ENCODE data around the gene LOC128125822.
"Not testable (repeated sequence)": the region's sequence is repeated elsewhere in the genome, so short reads cannot be mapped to it uniquely, and the experiment has no call there.

Gene LOC128125822

DNA sequence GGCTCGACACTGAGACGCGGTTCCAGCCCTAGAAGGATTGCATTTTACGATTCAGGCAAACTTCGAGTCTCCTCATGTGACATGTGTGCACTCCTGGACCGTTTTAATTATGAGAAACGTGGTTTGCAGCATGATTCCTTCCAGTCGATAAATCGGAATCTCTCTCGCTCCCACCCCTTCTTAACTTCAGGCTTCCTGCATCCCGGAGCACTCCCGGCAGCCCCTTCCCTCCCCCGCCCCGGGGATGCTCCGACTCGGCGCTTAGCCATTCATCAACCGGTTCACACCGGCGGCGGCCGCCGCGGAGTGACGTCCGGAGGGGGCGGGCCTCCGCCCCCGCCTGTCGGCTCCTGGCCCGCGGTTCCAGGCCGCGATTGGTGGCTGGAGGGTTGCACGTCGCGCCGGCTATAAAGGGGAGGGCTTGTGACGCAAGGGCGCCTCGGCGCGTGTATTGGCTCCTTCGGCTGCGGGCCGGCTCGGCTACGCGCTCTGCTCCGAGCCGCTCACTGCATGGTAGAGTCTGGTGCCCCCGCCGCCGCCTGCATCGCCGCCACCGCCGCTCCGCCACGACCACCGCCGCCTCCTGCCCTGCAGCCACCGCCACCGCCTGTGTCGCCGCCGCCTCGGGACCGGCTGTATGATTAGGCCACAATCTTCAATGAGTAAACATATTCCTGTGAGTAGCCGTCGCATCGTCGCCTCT, at the start of gene LOC128125822, which contains the start of gene PTP4A1:
LOC128125822 (plus strand) TSS at position 437 of the 703 bp plus-strand sequence.
PTP4A1 (plus strand) TSS at position 437 of the 703 bp plus-strand sequence. CDS start 4,401 bp downstream, outside the sequence.
- H3F3A ChIP-seq (ENCODE audit: insufficient read depth, low read length, poor library complexity, severe bottlenecking), result peaks cover 6% of the 10 kb centered on the region
- no peaks in the 10 kb centered on the region for H3K9me3 ChIP-seq (ENCODE audit: low read length)
- no peaks in the 10 kb centered on the region for H3K27me3 ChIP-seq (ENCODE audit: insufficient read depth, low read depth, low read length)
- H3K9me2 ChIP-seq (ENCODE audit: insufficient read depth, low read length), result no peaks in the 10 kb centered on the region
- peak within 1 kb of the TSS; percentile 99 for H3K9ac ChIP-seq (ENCODE audit: low read length)
- H3K27ac ChIP-seq (ENCODE audit: low read length), result peak within 1 kb of the TSS; percentile 99
- H3K36me3 ChIP-seq (ENCODE audit: insufficient read depth, low read length), result peaks cover 7% of the 10 kb centered on the region
- peak within 1 kb of the TSS; percentile 77 for H3K4me2 ChIP-seq (ENCODE audit: low read length)
- peaks cover 20% of the 10 kb centered on the region for H4K20me1 ChIP-seq (ENCODE audit: insufficient read depth)
- H2AFZ ChIP-seq (ENCODE audit: low read depth, low read length), result peak within 1 kb of the TSS; percentile 69
- TF ChIP-seq MXI1 (conservative IDR thresholded peaks at IDR 0.05; ENCODE audit: poor library complexity, severe bottlenecking) (peak; percentile 91), EP300 (conservative IDR thresholded peaks at IDR 0.05; ENCODE audit: poor library complexity, severe bottlenecking) (peak; percentile 91), SMC3 (conservative IDR thresholded peaks at IDR 0.05; ENCODE audit: poor library complexity) (peak; percentile 20), TAF1 (IDR thresholded peaks at IDR 0.05; ENCODE audit: low read depth) (peak; percentile 97), EZH2 (IDR thresholded peaks at IDR 0.05; ENCODE audit: borderline replicate concordance, insufficient read depth, low read length, poor library complexity, severe bottlenecking) (no peak), POLR2AphosphoS5 (IDR thresholded peaks at IDR 0.05) (peak; percentile 99), RAD21 (conservative IDR thresholded peaks at IDR 0.05) (peak; percentile 38)
- TF ChIP-seq, protein P1, sequence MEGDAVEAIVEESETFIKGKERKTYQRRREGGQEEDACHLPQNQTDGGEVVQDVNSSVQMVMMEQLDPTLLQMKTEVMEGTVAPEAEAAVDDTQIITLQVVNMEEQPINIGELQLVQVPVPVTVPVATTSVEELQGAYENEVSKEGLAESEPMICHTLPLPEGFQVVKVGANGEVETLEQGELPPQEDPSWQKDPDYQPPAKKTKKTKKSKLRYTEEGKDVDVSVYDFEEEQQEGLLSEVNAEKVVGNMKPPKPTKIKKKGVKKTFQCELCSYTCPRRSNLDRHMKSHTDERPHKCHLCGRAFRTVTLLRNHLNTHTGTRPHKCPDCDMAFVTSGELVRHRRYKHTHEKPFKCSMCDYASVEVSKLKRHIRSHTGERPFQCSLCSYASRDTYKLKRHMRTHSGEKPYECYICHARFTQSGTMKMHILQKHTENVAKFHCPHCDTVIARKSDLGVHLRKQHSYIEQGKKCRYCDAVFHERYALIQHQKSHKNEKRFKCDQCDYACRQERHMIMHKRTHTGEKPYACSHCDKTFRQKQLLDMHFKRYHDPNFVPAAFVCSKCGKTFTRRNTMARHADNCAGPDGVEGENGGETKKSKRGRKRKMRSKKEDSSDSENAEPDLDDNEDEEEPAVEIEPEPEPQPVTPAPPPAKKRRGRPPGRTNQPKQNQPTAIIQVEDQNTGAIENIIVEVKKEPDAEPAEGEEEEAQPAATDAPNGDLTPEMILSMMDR (IDR thresholded peaks at IDR 0.05; ENCODE audit: poor library complexity, severe bottlenecking), result no peak
- TF ChIP-seq, protein P2, sequence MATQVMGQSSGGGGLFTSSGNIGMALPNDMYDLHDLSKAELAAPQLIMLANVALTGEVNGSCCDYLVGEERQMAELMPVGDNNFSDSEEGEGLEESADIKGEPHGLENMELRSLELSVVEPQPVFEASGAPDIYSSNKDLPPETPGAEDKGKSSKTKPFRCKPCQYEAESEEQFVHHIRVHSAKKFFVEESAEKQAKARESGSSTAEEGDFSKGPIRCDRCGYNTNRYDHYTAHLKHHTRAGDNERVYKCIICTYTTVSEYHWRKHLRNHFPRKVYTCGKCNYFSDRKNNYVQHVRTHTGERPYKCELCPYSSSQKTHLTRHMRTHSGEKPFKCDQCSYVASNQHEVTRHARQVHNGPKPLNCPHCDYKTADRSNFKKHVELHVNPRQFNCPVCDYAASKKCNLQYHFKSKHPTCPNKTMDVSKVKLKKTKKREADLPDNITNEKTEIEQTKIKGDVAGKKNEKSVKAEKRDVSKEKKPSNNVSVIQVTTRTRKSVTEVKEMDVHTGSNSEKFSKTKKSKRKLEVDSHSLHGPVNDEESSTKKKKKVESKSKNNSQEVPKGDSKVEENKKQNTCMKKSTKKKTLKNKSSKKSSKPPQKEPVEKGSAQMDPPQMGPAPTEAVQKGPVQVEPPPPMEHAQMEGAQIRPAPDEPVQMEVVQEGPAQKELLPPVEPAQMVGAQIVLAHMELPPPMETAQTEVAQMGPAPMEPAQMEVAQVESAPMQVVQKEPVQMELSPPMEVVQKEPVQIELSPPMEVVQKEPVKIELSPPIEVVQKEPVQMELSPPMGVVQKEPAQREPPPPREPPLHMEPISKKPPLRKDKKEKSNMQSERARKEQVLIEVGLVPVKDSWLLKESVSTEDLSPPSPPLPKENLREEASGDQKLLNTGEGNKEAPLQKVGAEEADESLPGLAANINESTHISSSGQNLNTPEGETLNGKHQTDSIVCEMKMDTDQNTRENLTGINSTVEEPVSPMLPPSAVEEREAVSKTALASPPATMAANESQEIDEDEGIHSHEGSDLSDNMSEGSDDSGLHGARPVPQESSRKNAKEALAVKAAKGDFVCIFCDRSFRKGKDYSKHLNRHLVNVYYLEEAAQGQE (IDR thresholded peaks at IDR 0.05; ENCODE audit: borderline replicate concordance), result no peak
- H3K79me2 ChIP-seq (replicated peaks; ENCODE audit: insufficient read depth, low read length), result peaks cover 44% of the 10 kb centered on the region
- H3K4me3 ChIP-seq (ENCODE audit: low read length), result peak within 1 kb of the TSS; percentile 92

DNA sequence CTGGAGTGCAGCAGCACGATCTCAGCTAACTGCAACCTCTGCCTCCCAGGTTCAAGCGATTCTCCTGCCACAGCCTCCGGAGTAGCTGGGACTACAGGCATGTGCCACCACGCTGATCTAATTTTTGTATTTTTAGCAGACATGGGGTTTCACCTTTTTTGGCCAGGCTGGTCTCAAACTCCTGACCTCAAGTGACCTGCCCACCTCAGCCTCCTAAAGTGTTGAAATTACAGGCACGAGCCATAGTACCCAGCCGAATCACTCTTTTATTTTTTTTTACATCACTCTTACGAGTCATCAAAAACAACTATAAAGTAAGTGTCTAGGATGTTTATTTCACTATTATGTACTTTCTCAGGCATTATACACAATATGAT, 49.4 kb upstream of the LOC128125822 start:
- H3K9me2 ChIP-seq (ENCODE audit: insufficient read depth, low read length); H3K4me2 ChIP-seq (ENCODE audit: low read length); H3K79me2 ChIP-seq (replicated peaks; ENCODE audit: insufficient read depth, low read length); H3K27ac ChIP-seq (ENCODE audit: low read length); H3K27me3 ChIP-seq (ENCODE audit: insufficient read depth, low read depth, low read length); H3K4me3 ChIP-seq (ENCODE audit: low read length); H3K36me3 ChIP-seq (ENCODE audit: insufficient read depth, low read length); H2AFZ ChIP-seq (ENCODE audit: low read depth, low read length); H3K9me3 ChIP-seq (ENCODE audit: low read length); H3F3A ChIP-seq (ENCODE audit: insufficient read depth, low read length, poor library complexity, severe bottlenecking); H4K20me1 ChIP-seq (ENCODE audit: insufficient read depth); H3K9ac ChIP-seq (ENCODE audit: low read length): not testable (repeated sequence)

Data from neural cell (in vitro differentiated cells).